WERI-Rb-1 (cell line): ENCODE results near the gene LPCAT4.
A peak's percentile ranks its signal among the peaks of the same experiment; 100 is the strongest.

ENCODE experiments used
- DNase-seq: peaks from one replicate; pipeline ENCODE4 v3.0.0-alpha.2; 2020
- H3K27ac ChIP-seq: fragments of 250-450 bp; sonication (Bioruptor Pico); 2 replicates; pipeline ENCODE4 v1.5.1; 2020; ENCODE audit warnings: mild to moderate bottlenecking, moderate library complexity
- H3K27me3 ChIP-seq: fragments of 250-450 bp; sonication (Bioruptor Pico); 2 replicates; pipeline ENCODE4 v1.5.1; 2021; ENCODE audit warnings: mild to moderate bottlenecking, low read depth, moderate library complexity; ENCODE audit not compliant: insufficient read depth, severe bottlenecking
- H3K36me3 ChIP-seq: fragments of 250-450 bp; sonication (Bioruptor Pico); 2 replicates; pipeline ENCODE4 v1.5.1; 2020; ENCODE audit warnings: mild to moderate bottlenecking, moderate library complexity
- H3K4me3 ChIP-seq: 2 replicates; pipeline ENCODE4 v1.5.1; 2011; ENCODE audit warnings: low read depth, mild to moderate bottlenecking, control low read depth, low read length
- H3K9me3 ChIP-seq: fragments of 250-450 bp; sonication (Bioruptor Pico); 2 replicates; pipeline ENCODE4 v1.5.1; 2021; ENCODE audit warnings: mild to moderate bottlenecking, moderate library complexity; ENCODE audit not compliant: severe bottlenecking
- CTCF ChIP-seq: IDR thresholded peaks from 2 replicates; pipeline ENCODE4 v1.5.1; 2011; ENCODE audit warnings: low read depth, mild to moderate bottlenecking, control low read depth, inconsistent platforms, low read length

The LPCAT4 gene

GRCh38 chr15:34366271-34367065 is 528 bp downstream of the LPCAT4 start:
- peak; percentile 80 for DNase-seq
- H3K27me3 ChIP-seq = no peaks in the 10 kb centered on the region
- H3K36me3 ChIP-seq = no peaks in the 10 kb centered on the region
- H3K9me3 ChIP-seq = no peaks in the 10 kb centered on the region
- TF ChIP-seq CTCF = 0 out of 2 replicates have a peak, but pooled peaks have one; percentile 9
- H3K27ac ChIP-seq = peak overlapping the region; percentile 64
- peak overlapping the region; percentile 60 for H3K4me3 ChIP-seq

GRCh38 chr15:34365836-34366235 is 1.2 kb downstream of the LPCAT4 start:
- Histone ChIP-seq H3K27ac (no peak overlapping the region; the same call in 1 of the 2 replicates), H3K27me3 (no peaks in the 10 kb centered on the region), H3K36me3 (no peaks in the 10 kb centered on the region), H3K4me3 (peak overlapping the region; percentile 60), H3K9me3 (no peaks in the 10 kb centered on the region)
- no peak for DNase-seq
- TF ChIP-seq CTCF = no peak

GRCh38 chr15:34365091-34365825 is 1.7 kb downstream of the LPCAT4 start:
- no peak for TF ChIP-seq CTCF
- H3K27me3 ChIP-seq = no peaks in the 10 kb centered on the region
- no peak for DNase-seq
- no peak overlapping the region for H3K27ac ChIP-seq
- H3K4me3 ChIP-seq = no peak overlapping the region
- H3K36me3 ChIP-seq = no peaks in the 10 kb centered on the region
- no peaks in the 10 kb centered on the region for H3K9me3 ChIP-seq

- H3K27ac ChIP-seq = no peak overlapping the region
- no peak for TF ChIP-seq CTCF
- no peaks in the 10 kb centered on the region for H3K27me3 ChIP-seq
- no peaks in the 10 kb centered on the region for H3K9me3 ChIP-seq
- H3K4me3 ChIP-seq = no peak overlapping the region
- no peak for DNase-seq
- no peaks in the 10 kb centered on the region for H3K36me3 ChIP-seq
These were observed 3.0 kb downstream of the LPCAT4 start for GRCh38 chr15:34364041-34364440.

GRCh38 chr15:34362047-34362773 is 4.8 kb downstream of the LPCAT4 start:
- Histone ChIP-seq H3K4me3 (no peak overlapping the region), H3K27me3 (no peaks in the 10 kb centered on the region), H3K36me3 (no peaks in the 10 kb centered on the region), H3K27ac (no peak overlapping the region), H3K9me3 (no peaks in the 10 kb centered on the region)
- no peak for DNase-seq
- TF ChIP-seq CTCF = 0 out of 2 replicates have a peak, but pooled peaks have one; percentile 8
